ENCODE data around the gene C22orf42. TPM values are rescaled to one million over a fixed set of nuclear protein-coding genes. Genes with fewer than 3 reads are reported as not detected.

C22orf42 gene
- total RNA-seq (2022; extraction: Qiagen RNA extraction; ENCODE audit: low read depth), result not detected in 5 replicates

GRCh38 chr22:32158712-32159533 lies at the start of gene C22orf42:
C22orf42 (minus strand) TSS chr22:32159303; CDS start chr22:32159215, 88 bp downstream.

GRCh38 chr22:32204856-32205722 lies 46.0 kb upstream of the C22orf42 start, which contains the start of gene RFPL2:
RFPL2 (minus strand) TSS chr22:32205073; CDS start chr22:32202451, 2,622 bp downstream.

Other genes starting within 250 kb of the C22orf42 start
- gene YWHAH, start 214.8 kb downstream of the C22orf42 start, total RNA-seq (2022; extraction: Qiagen RNA extraction; ENCODE audit: low read depth), result 124 to 146 TPM (median 142 TPM) in 5 replicates
- gene SLC5A1, start 116.0 kb downstream of the C22orf42 start, total RNA-seq (2022; extraction: Qiagen RNA extraction; ENCODE audit: low read depth), result 0.02 to 0.24 TPM (median 0.15 TPM) in 3 of 5 replicates, not detected in the others
- 0.11 to 0.49 TPM (median 0.19 TPM) in 4 of 5 replicates, not detected in the other for gene RFPL2, start 45.8 kb upstream of the C22orf42 start, total RNA-seq (2022; extraction: Qiagen RNA extraction; ENCODE audit: low read depth)
- gene SLC5A4, start 96.0 kb upstream of the C22orf42 start, total RNA-seq (2022; extraction: Qiagen RNA extraction; ENCODE audit: low read depth), result not detected in 5 replicates
- gene RFPL3, start 198.6 kb upstream of the C22orf42 start, total RNA-seq (2022; extraction: Qiagen RNA extraction; ENCODE audit: low read depth), result not detected in 5 replicates

Data from A549 treated with GW870086 at 1 μM for 4 hours (cell line).